Measurements from ENCODE around the gene MEG3. TPM values are rescaled to one million over a fixed set of nuclear protein-coding genes. Genes with fewer than 3 reads are reported as not detected.
A peak's percentile ranks its signal among the peaks of the same experiment; 100 is the strongest.
"Not testable (repeated sequence)": the region's sequence is repeated elsewhere in the genome, so short reads cannot be mapped to it uniquely, and the experiment has no call there.

MEG3 gene
- polyA plus RNA-seq, 12 donors = 2,267 to 8,000 (median 4,463) TPM

- no peak for DNase-seq
These were observed 39.2 kb upstream of the MEG3 start for GRCh38 chr14:100786576-100787219.

GRCh38 chr14:100787659-100788058 is 38.3 kb upstream of the MEG3 start:
- no peak for DNase-seq

GRCh38 chr14:100788517-100788916 is 37.4 kb upstream of the MEG3 start:
- no peak for DNase-seq

GRCh38 chr14:100788942-100789341 is 37.0 kb upstream of the MEG3 start:
- no peak for DNase-seq

- no peak for DNase-seq
These were observed 36.2 kb upstream of the MEG3 start for GRCh38 chr14:100789460-100790417.

- peak; percentile 29 for DNase-seq
These were observed 35.2 kb upstream of the MEG3 start for GRCh38 chr14:100790502-100791347.

- no peak for DNase-seq
These were observed 34.6 kb upstream of the MEG3 start for GRCh38 chr14:100791348-100791735.

GRCh38 chr14:100791995-100792394 is 33.9 kb upstream of the MEG3 start:
- DNase-seq = no peak

- DNase-seq = peak; percentile 58
These were observed 29.0 kb upstream of the MEG3 start for GRCh38 chr14:100796946-100797345.

- DNase-seq = no peak
These were observed 25.9 kb upstream of the MEG3 start for GRCh38 chr14:100800041-100800440.

GRCh38 chr14:100801433-100801832 is 24.5 kb upstream of the MEG3 start:
- DNase-seq = not testable (repeated sequence)

- DNase-seq = no peak
These were observed 23.7 kb upstream of the MEG3 start for GRCh38 chr14:100802179-100802578.

- no peak for DNase-seq
These were observed 23.2 kb upstream of the MEG3 start for GRCh38 chr14:100802766-100803165.

GRCh38 chr14:100803226-100803625 is 22.7 kb upstream of the MEG3 start:
- DNase-seq = no peak

- DNase-seq = no peak
These were observed 22.2 kb upstream of the MEG3 start for GRCh38 chr14:100803676-100804075.

- DNase-seq = no peak
These were observed 21.8 kb upstream of the MEG3 start for GRCh38 chr14:100804138-100804537.

- no peak for DNase-seq
These were observed 21.2 kb upstream of the MEG3 start for GRCh38 chr14:100804558-100805309.

- no peak for DNase-seq
These were observed 19.5 kb upstream of the MEG3 start for GRCh38 chr14:100806386-100806785.

GRCh38 chr14:100807496-100807895 is 18.4 kb upstream of the MEG3 start:
- DNase-seq = no peak

GRCh38 chr14:100807979-100808734 is 17.8 kb upstream of the MEG3 start:
- no peak for DNase-seq

- no peak for DNase-seq
These were observed 15.5 kb upstream of the MEG3 start for GRCh38 chr14:100810435-100810834.
